HG02981 (cell line): ENCODE data around the gene POLR3A.
"Not testable (repeated sequence)": the region's sequence is repeated elsewhere in the genome, so short reads cannot be mapped to it uniquely, and the experiment has no call there.

Experiments
- ATAC-seq: cut with Tn5 transposase; IDR thresholded peaks from one replicate; pipeline ENCODE4 v1.9.1; 2021; ENCODE audit warnings: mild to moderate bottlenecking, moderate library complexity; ENCODE audit not compliant: unreplicated experiment

Gene POLR3A

DNA sequence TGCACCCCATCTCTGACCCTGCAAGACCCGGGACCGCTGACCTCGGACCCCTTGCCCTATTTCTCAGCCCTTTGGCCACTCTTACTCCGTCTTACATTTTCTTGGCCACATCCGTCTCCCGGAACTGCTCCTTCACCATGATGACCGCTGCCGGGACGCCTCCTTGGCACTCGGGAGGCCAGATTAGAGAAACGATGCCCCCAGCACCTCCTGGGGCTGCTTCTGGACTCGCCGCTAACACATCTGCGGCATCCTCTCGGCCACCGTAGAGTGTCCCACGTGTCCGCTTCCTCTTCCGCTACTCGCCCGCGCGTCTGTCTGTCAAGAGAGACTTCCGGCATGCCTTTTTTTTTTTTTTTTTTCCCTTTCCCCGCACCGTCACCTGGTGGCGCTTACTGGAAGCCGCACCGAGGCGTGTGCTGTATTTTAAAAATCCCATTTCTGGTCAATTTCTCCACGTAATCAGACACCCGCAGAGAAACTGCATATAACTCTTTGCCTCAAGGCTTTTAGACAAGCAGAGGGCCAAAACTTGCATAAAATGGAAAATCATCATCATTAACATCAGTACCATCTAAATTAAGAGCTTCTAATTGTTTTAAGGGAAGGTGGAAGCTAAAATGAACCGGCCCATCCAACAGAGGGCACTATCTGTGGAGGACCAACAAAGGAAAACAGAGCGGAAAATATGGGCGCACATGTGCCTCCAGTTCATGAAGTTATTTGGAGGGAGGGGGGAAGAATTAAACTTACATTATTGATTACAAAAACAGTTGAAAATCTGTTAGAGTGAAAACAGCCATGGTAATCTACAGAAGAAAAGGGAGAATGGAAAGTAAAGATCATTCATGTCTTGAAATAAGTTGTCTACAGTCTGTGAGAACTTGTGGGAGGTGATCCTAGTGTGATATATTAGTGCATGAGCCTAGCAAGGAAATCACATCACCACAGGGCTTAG, at the start of gene POLR3A:
TSS of gene POLR3A (minus strand) at position 247 of the 958 bp plus-strand sequence. CDS start at position 139, 108 bp downstream.
- ATAC-seq, result peak; percentile 44

DNA sequence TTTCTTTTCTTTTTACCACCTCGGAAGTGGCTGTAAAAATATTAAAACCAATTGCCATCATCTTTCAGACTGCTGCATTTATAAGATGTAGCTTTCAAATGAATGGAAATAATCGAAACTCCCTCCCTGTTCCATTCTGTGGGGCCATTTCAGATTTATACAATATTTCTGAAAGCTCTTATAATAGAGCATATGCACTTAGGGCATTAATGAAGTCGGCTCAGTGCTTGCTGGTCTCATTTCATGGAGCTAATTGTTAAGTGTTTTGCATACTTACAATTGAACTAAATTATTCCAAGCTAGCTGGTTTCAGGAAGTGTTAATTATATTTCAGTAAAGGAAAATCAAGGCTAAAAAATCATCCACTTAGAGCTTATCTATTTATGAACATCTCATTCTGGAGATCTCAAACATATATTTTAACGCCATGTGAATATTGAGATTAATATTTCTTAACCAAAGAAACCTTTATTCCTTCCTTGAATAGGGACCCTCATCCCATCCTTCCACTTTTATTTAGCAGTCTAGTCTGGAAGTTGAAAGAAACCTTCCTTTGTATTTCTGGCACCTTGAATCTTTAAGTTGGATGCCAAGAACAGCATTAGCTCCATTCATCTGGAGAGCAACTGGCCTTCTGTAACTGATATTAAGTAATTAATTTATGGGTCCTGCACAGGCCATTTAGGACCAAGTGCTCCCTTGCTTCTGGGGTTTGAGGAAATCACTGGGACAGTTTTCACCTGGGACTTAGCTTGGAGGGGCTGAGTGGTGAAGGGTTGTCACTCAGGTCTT, 49.4 kb upstream of the POLR3A start:
- no peak for ATAC-seq

DNA sequence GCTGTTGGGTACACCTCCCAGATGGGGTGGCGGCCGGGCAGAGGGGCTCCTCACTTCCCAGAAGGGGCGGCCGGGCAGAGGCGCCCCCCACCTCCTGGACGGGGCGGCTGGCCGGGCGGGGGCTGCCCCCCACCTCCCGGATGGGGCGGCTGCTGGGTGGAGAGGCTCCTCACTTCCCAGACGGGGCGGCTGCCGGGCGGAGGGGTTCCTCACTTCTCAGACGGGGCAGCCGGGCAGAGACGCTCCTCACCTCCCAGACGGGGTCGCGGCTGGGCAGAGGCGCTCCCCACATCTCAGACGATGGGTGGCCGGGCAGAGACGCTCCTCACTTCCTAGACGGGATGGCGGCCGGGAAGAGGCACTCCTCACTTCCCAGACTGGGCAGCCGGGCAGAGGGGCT, 46.5 kb upstream of the POLR3A start:
- ATAC-seq, result not testable (repeated sequence)

DNA sequence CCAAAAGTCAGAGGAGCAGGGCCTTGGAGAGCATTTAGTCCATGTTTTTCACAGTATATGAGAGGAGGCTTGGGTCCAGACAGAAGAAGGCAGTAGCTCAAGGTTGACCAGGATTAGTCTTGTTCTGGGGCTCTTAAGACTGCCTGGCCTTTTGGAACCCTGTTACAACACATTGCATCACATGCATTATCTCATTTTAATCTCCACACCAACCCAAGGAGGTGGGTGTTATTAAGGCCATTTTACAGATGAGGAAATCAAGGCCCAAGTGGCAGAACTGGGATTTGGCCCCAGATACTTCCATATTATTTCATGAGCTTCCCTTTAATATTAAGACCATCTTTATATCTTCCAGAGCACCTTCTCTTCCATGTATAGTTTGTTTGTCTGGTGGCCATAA, 43.2 kb upstream of the POLR3A start:
- ATAC-seq, result no peak

- ATAC-seq, result no peak
Measured at GRCh38 chr10:78071857-78072179, 42.5 kb upstream of the POLR3A start.

DNA sequence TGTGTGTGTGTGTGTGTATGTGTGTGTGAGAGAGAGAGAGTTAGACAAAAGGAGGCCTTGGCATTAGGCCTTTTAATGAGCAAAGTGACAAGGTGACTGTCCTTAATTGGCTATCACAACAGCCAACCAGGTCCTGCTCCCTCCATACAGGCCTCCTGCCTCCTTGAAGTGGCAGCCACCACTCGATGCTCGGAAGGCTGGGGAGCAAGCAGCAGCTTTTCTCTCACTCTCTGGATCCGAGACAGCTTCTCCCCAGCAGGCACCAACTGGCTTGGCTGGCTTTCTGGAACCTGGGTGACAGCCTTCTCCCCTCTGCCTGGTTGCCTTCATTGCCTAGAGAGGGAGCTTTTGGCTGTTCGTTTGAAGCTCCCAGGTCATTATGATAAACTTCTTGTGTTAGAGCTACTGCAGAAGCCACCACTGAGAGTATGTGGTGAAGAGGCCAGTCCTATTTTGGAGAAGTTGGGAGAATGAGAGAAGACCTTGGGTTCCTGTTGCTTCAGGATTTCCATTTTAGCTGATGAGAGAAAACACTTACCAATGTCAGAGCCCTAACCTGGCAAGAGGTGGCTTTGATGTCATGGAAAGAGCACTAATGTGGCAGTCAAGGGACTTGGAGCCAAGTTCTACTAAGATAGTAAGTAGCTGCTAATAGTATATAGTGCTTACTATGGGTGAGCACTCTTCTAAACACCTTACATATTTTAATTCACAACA, 42.0 kb upstream of the POLR3A start:
- ATAC-seq, result no peak

DNA sequence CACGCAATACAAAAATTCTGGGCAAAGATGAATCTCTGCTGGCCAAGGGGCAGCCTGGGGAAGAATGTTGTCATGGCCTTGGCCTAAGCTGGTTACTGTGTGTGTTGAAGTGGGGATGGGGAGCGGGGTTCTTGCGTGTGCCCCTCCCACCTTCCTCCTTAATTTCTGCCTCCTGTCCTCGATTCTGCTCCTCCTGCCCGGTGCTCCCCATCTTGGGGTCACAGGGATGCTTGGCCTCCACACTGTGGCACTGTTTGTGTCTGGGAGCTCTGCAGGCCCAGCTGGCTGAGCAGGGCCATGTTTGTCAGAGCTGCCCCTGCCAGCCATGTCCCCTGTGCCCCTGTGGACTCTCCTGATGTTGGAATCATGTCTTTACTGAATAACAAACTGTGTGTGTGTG, 41.4 kb upstream of the POLR3A start:
- no peak for ATAC-seq

DNA sequence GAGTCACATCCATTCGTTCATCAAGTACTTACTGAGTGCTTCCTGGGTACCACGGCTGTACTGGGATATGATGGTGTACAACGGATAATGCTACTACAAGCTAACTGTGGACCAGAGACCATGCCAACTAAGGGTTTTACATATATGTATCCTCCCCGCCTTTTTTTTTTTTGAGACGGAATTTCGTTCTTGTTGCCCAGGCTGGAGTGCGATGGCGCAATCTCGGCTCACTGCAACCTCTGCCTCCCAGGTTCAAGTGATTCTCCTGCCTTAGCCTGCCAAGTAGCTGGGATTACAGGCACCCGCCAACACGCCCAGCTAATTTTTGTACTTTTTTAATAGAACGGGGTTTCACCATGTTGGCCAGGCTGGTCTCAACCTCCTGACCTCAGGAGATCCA, 40.7 kb upstream of the POLR3A start:
- not testable (repeated sequence) for ATAC-seq

DNA sequence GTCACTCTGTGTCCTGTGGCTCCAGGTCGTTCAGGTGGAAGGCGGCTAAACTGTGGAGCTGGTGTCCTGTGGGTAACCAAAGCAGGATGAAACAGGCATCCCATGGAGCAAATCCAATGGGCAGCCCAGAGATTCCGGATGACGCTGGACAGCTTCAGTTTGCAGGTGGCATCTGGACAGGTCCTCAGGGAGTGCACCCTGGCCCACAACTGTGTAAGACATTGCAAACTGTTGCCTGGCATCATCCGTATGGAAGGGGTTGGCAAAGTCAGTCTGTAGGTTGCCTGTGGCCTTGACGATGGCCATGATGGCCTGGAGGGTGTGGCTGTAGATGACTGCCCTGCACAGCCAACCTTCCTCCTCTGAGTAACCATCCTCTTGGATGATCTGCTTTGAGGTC, 39.8 kb upstream of the POLR3A start:
- no peak for ATAC-seq

DNA sequence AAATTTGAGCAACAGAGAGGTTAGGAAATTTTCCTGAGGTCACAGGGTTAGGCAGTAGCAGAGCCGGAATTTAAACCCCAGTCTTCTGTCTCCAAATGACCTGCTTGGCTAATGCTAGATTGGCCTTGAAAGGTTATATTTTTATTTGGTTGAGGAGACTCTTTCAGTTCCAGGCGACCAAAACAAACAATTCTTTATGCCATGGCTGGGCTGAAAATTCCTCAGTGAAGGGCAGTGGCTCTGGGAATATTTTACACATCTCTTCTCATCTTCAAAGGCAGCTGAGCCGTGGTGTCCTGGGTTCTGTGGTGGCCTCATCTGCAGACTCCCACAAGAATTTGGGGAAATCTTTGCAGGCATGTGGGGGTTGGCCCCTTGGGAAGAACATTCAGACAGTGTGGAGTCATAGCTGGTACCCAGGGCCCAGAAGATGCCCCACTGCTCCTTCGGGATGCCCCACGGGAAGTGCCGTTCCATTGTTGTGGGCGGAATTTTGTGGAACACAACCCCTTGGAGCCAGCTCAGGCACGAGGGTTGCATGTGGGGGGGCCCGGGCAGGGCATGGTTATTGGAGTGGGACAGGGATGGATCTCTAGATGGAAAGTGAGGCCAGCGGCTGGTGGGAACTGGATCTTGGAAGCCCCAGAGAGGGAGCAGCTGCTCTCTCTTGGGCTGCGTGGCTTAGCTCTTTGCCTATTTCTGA, 37.6 kb upstream of the POLR3A start:
- ATAC-seq, result no peak

GRCh38 chr10:78066012-78066411, 36.7 kb upstream of the POLR3A start:
- ATAC-seq, result no peak

DNA sequence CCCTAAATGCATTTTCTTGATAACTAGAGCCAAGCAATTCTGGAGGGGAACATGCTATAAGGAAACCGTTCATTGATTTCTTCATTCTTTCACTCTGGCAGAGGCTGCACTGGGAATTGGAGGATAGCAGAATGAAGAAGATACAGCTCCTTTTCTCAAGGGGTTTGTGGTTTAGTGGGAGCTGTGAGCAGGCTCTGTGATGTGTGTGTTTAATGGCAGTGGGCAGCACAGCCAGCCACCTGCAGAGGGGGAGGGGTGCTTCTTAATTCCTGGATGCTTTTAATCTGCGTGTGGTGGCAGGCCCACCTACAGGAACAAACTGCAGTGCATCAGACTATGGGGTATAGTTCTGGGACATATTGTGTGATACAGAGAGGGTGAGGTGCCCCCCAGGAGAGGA, 36.3 kb upstream of the POLR3A start:
- ATAC-seq, result no peak

GRCh38 chr10:78064919-78065318, 35.6 kb upstream of the POLR3A start:
- ATAC-seq, result not testable (repeated sequence)

GRCh38 chr10:78063236-78063635, 33.9 kb upstream of the POLR3A start:
- no peak for ATAC-seq

DNA sequence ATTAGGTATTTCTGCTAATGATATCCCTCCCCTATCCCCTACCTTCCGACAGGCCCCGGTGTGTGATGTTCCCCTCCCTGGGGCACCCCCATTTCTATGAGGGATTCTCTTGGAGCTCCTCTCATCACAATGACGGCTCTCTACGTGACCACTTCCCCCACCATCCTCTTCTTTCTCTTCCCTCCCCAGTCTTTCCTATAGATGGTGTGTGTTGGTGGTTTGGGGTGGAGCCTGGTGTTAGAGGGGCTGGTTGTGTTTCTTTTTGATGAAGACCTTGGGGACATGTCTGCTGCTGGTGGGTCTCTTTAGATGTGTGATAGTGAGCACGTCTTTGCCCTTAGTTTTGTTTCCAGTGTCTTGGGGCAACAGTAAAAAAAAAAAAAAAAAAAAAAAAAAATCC, 33.0 kb upstream of the POLR3A start:
- no peak for ATAC-seq

- no peak for ATAC-seq
Measured at GRCh38 chr10:78059906-78060702, 30.8 kb upstream of the POLR3A start.

DNA sequence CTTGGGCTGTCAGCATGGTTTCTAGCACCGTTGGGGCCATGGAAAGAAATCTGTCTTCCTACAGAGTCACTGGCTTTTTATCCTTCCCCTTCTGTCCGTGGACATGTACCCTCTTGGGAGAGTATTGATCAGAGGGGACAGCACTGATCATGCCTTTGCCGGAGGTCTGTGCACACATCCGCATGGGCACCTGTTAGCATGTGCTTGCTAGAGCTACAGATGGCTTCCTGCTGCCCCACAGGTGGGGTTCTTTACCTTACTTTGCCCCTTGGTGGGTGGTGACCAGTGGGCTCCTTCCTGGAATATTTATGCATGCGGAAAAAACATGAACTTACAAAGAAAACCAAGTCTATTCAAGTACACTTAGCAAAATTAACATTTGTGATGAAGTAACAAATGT, 29.2 kb upstream of the POLR3A start:
- no peak for ATAC-seq

- no peak for ATAC-seq
Measured at GRCh38 chr10:78053211-78053868, 24.0 kb upstream of the POLR3A start.

- ATAC-seq, result no peak
Measured at GRCh38 chr10:78049851-78050250, 20.5 kb upstream of the POLR3A start.
